Cardiac septum (tissue), 1 donor: ENCODE measurements around the gene AP5M1. TPM values are rescaled to one million over a fixed set of nuclear protein-coding genes. Genes with fewer than 3 reads are reported as not detected.

Experiments
- DNase-seq: peaks from one replicate; pipeline ENCODE4 v3.0.0-alpha.2; 2020; ENCODE audit warnings: low spot score
- intact Hi-C: fragments of 100-400 bp; cut with DNase I; formaldehyde crosslinking; loops from one replicate; pipeline ENCODE4 v1.14.0; 2022
- total RNA-seq: library from RNA; stranded (reverse); fragmentation: NEBNext Ultra II Directional; extraction: Animal tissue kit (Norgen Biotek cat#: 25700); gene quantifications from one replicate; pipeline ENCODE4 v1.2.1, GENCODE V29; 2021
- donor health status: DM: no; HTN: no; CAD: no.

The AP5M1 gene
- total RNA-seq, 1 donor from 2014 or later: 49.6 TPM

DNA sequence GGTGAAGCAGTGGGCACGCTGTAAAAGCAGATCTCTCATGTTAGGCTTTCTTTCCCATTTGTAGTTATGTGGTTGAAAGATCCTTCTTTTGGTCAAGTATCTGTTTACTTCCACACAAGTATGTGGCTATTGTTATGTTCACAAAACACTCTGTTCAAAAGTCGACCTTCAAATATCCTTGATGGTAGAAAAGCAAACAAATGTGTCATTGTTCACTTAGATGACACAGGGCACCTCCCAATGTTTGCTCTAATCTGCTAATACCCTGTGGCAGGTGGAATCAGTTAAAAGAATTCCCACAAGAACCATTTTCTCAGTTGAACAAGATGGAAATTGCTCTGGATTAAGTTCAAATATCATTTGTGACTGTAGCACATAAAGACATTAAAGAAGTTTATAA, 78.0 kb downstream of the AP5M1 start:
- intact Hi-C loops: no loop called here
- no peak for DNase-seq

Other genes starting within 250 kb of the AP5M1 start
- 60.9 TPM for gene EXOC5, start 66 bp upstream of the AP5M1 start, total RNA-seq
- 21.8 TPM for gene NAA30, start 121.6 kb downstream of the AP5M1 start, total RNA-seq
- gene CCDC198, start 224.9 kb downstream of the AP5M1 start, total RNA-seq: not detected